ENCODE measurements around the gene EPAS1.

Gene EPAS1

GRCh38 chr2:46383113-46383395, 85.8 kb downstream of the EPAS1 start:
- no peak for DNase-seq
- TF ChIP-seq GATA1 (IDR thresholded peaks at IDR 0.05; ENCODE audit: low read depth, low read length), result no peak
- TF ChIP-seq POLR2A (IDR thresholded peaks at IDR 0.05; ENCODE audit: low read length), result no peak

- DNase-seq, result no peak
- TF ChIP-seq GATA1 (IDR thresholded peaks at IDR 0.05; ENCODE audit: low read depth, low read length) (no peak), POLR2A (IDR thresholded peaks at IDR 0.05; ENCODE audit: low read length) (no peak)
These were observed 86.7 kb downstream of the EPAS1 start for GRCh38 chr2:46383784-46384456.

DNA sequence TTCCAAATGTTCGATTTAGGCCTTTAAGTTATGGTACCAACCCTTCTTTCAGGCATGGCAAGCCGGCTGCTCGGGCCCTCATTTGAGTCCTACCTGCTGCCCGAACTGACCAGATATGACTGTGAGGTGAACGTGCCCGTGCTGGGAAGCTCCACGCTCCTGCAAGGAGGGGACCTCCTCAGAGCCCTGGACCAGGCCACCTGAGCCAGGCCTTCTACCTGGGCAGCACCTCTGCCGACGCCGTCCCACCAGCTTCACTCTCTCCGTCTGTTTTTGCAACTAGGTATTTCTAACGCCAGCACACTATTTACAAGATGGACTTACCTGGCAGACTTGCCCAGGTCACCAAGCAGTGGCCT, 87.2 kb downstream of the EPAS1 start:
- TF ChIP-seq POLR2A (IDR thresholded peaks at IDR 0.05; ENCODE audit: low read length) (no peak), GATA1 (IDR thresholded peaks at IDR 0.05; ENCODE audit: low read depth, low read length) (no peak)
- no peak for DNase-seq

DNA sequence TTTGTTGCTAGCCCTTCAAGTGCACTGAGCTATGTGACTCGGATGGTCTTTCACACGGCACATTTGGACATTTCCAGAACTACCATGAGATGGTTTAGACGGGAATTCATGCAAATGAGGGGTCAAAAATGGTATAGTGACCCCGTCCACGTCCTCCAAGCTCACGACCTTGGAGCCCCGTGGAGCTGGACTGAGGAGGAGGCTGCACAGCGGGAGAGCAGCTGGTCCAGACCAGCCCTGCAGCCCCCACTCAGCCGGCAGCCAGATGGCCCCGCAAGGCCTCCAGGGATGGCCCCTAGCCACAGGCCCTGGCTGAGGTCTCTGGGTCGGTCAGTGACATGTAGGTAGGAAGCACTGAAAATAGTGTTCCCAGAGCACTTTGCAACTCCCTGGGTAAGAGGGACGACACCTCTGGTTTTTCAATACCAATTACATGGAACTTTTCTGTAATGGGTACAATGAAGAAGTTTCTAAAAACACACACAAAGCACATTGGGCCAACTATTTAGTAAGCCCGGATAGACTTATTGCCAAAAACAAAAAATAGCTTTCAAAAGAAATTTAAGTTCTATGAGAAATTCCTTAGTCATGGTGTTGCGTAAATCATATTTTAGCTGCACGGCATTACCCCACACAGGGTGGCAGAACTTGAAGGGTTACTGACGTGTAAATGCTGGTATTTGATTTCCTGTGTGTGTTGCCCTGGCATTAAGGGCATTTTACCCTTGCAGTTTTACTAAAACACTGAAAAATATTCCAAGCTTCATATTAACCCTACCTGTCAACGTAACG, 88.8 kb downstream of the EPAS1 start:
- no peak for TF ChIP-seq GATA1 (IDR thresholded peaks at IDR 0.05; ENCODE audit: low read depth, low read length)
- no peak for TF ChIP-seq POLR2A (IDR thresholded peaks at IDR 0.05; ENCODE audit: low read length)
- peak in 1 of 2 experiments; percentile 5 for DNase-seq

DNA sequence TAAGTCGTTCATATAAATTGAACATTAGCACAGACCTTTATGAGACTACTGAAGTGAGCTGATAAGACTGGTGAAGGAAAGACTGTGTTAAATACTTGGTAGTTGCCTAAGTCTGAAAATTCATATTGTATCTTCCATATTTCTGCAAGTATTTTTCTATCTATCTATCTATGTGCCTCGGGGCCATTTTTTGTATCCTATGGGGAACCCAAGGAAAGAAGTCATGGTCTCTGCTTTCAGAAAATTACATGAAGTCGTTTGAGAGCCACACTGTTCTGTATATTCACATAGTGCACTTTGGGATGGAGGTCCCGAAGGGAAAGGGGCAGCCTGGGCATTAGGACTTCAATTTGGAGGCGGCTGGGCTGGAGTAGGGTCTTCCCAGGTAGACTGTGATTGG, 89.6 kb downstream of the EPAS1 start:
- no peak for DNase-seq
- TF ChIP-seq GATA1 (IDR thresholded peaks at IDR 0.05; ENCODE audit: low read depth, low read length) (no peak), POLR2A (IDR thresholded peaks at IDR 0.05; ENCODE audit: low read length) (no peak)

DNA sequence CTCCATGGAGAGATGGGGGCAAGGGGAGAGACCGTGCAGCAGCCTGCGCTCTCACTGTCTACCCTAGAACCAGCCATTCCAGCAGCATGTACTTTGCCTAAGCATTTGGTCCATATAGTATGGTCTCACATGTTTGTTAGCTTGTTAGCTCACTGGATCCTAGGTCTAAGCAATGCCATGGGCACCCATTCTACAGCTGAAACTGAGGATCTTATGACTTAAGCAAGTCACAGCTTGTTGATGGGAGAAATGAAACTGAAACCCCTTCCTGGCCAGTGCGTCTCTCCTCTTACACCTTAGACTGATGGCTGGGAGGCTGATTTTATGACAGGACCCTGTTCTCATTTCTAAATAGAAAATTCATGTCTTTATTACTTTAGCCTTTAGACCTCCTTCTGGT, 90.1 kb downstream of the EPAS1 start:
- no peak for TF ChIP-seq GATA1 (IDR thresholded peaks at IDR 0.05; ENCODE audit: low read depth, low read length)
- TF ChIP-seq POLR2A (IDR thresholded peaks at IDR 0.05; ENCODE audit: low read length), result no peak
- no peak for DNase-seq

DNA sequence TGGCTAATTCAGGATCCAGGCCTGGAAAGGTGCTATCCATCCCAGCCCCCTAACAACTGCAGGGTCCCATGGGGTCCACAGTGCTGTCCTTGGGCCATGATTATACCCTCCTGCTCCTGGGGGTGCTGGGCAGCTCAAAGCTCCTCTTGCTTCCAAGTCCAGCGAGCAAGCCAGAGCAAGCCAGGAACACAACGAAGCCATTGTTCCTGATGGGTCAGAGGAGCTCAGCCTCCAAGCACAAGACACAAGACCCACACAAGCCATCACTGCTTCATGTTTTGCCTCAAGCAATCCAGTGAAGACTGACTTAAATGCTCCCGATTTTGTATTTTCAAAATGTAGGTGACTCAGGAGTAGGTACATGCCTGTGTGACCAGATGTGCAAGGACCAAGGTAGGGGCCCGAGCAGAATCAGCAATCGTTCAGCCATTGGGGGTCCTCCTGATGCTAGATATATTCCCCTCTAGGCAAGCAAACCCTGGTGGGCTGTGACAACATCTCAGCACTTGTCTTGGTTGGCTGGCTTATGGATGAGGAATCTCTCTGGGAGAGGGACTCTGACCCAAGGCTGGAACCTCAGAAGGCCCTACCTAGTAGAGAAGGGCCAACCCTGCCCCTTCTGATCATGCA, 90.8 kb downstream of the EPAS1 start:
- no peak for TF ChIP-seq POLR2A (IDR thresholded peaks at IDR 0.05; ENCODE audit: low read length)
- TF ChIP-seq GATA1 (IDR thresholded peaks at IDR 0.05; ENCODE audit: low read depth, low read length), result no peak
- DNase-seq, result no peak

DNA sequence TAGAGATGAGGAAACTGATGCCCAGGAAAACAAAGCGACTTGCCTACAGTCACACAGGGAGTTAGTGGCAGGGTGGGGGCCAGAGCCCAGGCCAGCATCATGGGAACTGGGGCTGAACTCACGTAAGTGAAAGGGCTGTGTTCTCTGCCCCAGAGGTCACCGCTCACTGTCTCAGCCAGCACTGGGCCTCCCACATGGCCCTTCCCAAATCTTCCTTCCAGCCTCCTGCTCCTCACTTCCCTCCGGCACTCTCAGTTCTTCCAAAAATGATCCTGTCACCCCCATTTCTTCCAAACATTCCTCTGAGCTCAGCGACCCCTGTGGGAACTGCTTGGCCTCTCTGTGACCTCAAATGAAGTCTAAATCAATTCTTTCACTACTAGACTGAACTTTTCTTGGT, 91.7 kb downstream of the EPAS1 start:
- DNase-seq, result no peak
- TF ChIP-seq POLR2A (IDR thresholded peaks at IDR 0.05; ENCODE audit: low read length) (no peak), GATA1 (IDR thresholded peaks at IDR 0.05; ENCODE audit: low read depth, low read length) (no peak)

DNA sequence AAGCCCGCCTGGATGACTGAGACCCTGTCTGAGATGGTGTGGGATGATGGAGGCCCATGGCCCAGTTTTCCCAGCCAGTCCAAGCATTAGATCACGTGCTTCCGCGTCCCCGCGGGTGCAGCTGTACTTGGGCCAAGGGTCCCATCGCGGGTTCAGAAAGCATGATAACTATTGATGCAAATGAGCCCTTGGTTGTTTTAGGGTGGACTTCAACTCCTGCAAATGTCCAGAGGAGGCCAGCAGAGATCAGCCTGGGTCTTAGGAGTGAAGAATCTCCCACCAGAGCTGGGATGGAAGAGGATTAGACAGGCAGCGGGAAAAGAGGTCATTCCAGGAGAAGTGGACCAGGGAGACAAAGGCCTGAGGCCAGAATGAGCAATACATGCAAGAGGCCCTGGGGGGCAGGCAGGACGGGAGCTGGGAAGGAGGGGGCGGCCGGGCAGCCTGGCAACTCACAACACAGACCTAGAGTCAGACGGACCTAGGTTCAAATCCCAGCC, 92.3 kb downstream of the EPAS1 start:
- TF ChIP-seq POLR2A (IDR thresholded peaks at IDR 0.05; ENCODE audit: low read length) (no peak), GATA1 (IDR thresholded peaks at IDR 0.05; ENCODE audit: low read depth, low read length) (no peak)
- DNase-seq, result no peak

DNA sequence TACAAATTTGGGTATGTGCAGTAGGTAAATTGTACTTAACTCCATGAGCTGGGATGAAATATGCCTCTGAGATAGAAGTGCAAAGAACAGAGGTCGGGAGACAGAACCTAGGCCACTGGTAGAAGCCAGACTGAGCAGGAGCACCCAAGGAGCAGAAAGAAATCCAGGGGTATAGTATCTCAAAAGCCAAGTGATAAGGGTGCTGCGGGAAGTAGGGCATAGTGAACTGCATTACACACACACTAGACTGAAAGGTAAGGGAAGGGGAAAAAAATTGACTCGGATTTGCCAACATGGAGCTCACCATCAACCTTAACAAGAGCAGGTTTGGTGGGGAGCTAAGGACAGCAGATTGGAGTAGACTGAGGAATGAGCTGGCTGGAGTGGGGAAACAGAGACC, 92.8 kb downstream of the EPAS1 start:
- no peak for TF ChIP-seq POLR2A (IDR thresholded peaks at IDR 0.05; ENCODE audit: low read length)
- TF ChIP-seq GATA1 (IDR thresholded peaks at IDR 0.05; ENCODE audit: low read depth, low read length), result no peak
- DNase-seq, result no peak

GRCh38 chr2:46390901-46391395, 93.7 kb downstream of the EPAS1 start:
- no peak for DNase-seq
- TF ChIP-seq GATA1 (IDR thresholded peaks at IDR 0.05; ENCODE audit: low read depth, low read length), result no peak
- TF ChIP-seq POLR2A (IDR thresholded peaks at IDR 0.05; ENCODE audit: low read length), result no peak

GRCh38 chr2:46392561-46393346, 95.5 kb downstream of the EPAS1 start:
- no peak for TF ChIP-seq POLR2A (IDR thresholded peaks at IDR 0.05; ENCODE audit: low read length)
- no peak for TF ChIP-seq GATA1 (IDR thresholded peaks at IDR 0.05; ENCODE audit: low read depth, low read length)
- no peak for DNase-seq

GRCh38 chr2:46393347-46393820, 96.2 kb downstream of the EPAS1 start:
- DNase-seq, result no peak
- TF ChIP-seq POLR2A (IDR thresholded peaks at IDR 0.05; ENCODE audit: low read length) (no peak), GATA1 (IDR thresholded peaks at IDR 0.05; ENCODE audit: low read depth, low read length) (no peak)

DNA sequence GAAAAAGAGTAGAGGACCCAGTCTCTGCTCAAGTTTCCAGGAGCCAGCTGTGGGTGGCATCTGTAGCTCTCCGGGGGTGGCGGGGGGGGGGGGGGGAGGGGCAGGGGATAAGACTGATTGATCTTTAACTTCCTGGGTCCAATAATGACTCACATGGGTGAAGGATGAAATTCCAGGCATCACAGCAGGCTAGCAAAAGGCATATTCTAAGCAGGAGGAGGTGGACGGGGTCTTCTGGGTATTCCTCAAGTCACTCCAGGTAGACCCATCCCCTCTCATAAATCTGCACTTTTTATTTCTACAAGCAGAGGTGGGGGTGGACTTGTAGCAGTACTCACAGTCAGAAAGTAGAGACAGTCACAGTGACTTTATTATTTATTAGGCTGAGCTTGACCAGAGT, 96.7 kb downstream of the EPAS1 start:
- TF ChIP-seq GATA1 (IDR thresholded peaks at IDR 0.05; ENCODE audit: low read depth, low read length), result no peak
- no peak for TF ChIP-seq POLR2A (IDR thresholded peaks at IDR 0.05; ENCODE audit: low read length)
- DNase-seq, result no peak

Measured in erythroblast (primary cell).